ENCODE measurements around the gene SMOC1.
A peak's percentile ranks its signal among the peaks of the same experiment; 100 is the strongest.

SMOC1 gene

GRCh38 chr14:69879175-69880043 lies at the start of gene SMOC1:
Gene SMOC1, plus strand, starts transcription at chr14:69879416. Its CDS starts 263 bp downstream, at chr14:69879679.
- DNase-seq (ENCODE audit: low read depth in 2 of 2) = peak in 1 of 2 donors; percentile 15

GRCh38 chr14:69838881-69839416 lies 40.3 kb upstream of the SMOC1 start:
- no peak for DNase-seq (ENCODE audit: low read depth in 2 of 2)

GRCh38 chr14:69839661-69840060 lies 39.6 kb upstream of the SMOC1 start:
- no peak for DNase-seq (ENCODE audit: low read depth in 2 of 2)

- DNase-seq (ENCODE audit: low read depth in 2 of 2) = no peak
Observed at GRCh38 chr14:69841656-69842055, 37.6 kb upstream of the SMOC1 start.

- no peak for DNase-seq (ENCODE audit: low read depth in 2 of 2)
Observed at GRCh38 chr14:69842686-69843420, 36.4 kb upstream of the SMOC1 start.

- DNase-seq (ENCODE audit: low read depth in 2 of 2) = no peak
Observed at GRCh38 chr14:69844171-69844570, 35.0 kb upstream of the SMOC1 start.

- DNase-seq (ENCODE audit: low read depth in 2 of 2) = no peak
Observed at GRCh38 chr14:69845050-69845581, 34.1 kb upstream of the SMOC1 start.

GRCh38 chr14:69845787-69846186 lies 33.4 kb upstream of the SMOC1 start:
- DNase-seq (ENCODE audit: low read depth in 2 of 2) = no peak

- DNase-seq (ENCODE audit: low read depth in 2 of 2) = no peak
Observed at GRCh38 chr14:69848156-69848555, 31.1 kb upstream of the SMOC1 start.

- DNase-seq (ENCODE audit: low read depth in 2 of 2) = no peak
Observed at GRCh38 chr14:69848903-69849391, 30.3 kb upstream of the SMOC1 start.

- no peak for DNase-seq (ENCODE audit: low read depth in 2 of 2)
Observed at GRCh38 chr14:69850086-69850735, 29.0 kb upstream of the SMOC1 start.

- no peak for DNase-seq (ENCODE audit: low read depth in 2 of 2)
Observed at GRCh38 chr14:69850736-69851112, 28.5 kb upstream of the SMOC1 start.

- DNase-seq (ENCODE audit: low read depth in 2 of 2) = no peak
Observed at GRCh38 chr14:69852531-69853321, 26.5 kb upstream of the SMOC1 start.

- DNase-seq (ENCODE audit: low read depth in 2 of 2) = no peak
Observed at GRCh38 chr14:69853774-69854173, 25.4 kb upstream of the SMOC1 start.

- DNase-seq (ENCODE audit: low read depth in 2 of 2) = no peak
Observed at GRCh38 chr14:69854598-69854997, 24.6 kb upstream of the SMOC1 start.

GRCh38 chr14:69855180-69855832 lies 23.9 kb upstream of the SMOC1 start:
- DNase-seq (ENCODE audit: low read depth in 2 of 2) = no peak

- no peak for DNase-seq (ENCODE audit: low read depth in 2 of 2)
Observed at GRCh38 chr14:69858801-69859200, 20.4 kb upstream of the SMOC1 start.

- no peak for DNase-seq (ENCODE audit: low read depth in 2 of 2)
Observed at GRCh38 chr14:69859591-69859990, 19.6 kb upstream of the SMOC1 start.

GRCh38 chr14:69860221-69860620 lies 19.0 kb upstream of the SMOC1 start:
- DNase-seq (ENCODE audit: low read depth in 2 of 2) = no peak

- DNase-seq (ENCODE audit: low read depth in 2 of 2) = no peak
Observed at GRCh38 chr14:69861025-69861569, 18.1 kb upstream of the SMOC1 start.
